SH-SY5Y (cell line): ENCODE data around the gene KCTD10.

Experiments
- GATA2 ChIP-seq: IDR thresholded peaks from 2 replicates; pipeline ENCODE4 v1.6.1; 2011; ENCODE audit warnings: mild to moderate bottlenecking, low read depth, low read length
- GATA3 ChIP-seq: IDR thresholded peaks from 2 replicates; pipeline ENCODE4 v1.6.1; 2011; ENCODE audit warnings: low read depth, mild to moderate bottlenecking, low read length, moderate library complexity

DNA sequence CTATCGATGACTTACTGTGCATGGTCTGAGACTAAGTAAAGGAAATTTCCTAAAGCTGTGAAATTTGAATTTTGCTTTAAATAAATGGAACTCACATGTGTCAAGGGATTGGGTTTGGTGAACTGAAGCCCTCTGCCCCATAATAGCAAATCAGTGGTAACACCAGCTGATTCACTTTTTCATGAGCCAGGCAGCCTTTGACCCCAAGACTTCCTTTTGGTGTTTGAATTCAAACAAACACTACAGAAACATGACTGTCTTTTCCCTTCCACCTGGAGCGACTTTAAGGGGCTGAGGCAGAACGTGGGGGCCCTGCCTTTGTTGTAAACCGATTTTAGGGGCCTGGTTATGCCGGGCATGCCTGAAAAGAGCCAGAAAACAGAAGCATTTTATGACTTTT is 28.8 kb downstream of the KCTD10 start:
- no peak for TF ChIP-seq GATA3
- no peak for TF ChIP-seq GATA2
